GM20000 (cell line): ENCODE results near the gene SOX2.

ENCODE experiments used
- DNase-seq: peaks from one replicate; pipeline ENCODE4 v3.0.0; 2012; ENCODE audit warnings: low spot score
- CTCF ChIP-seq: IDR thresholded peaks from 2 replicates; pipeline ENCODE4 v1.5.1; 2012; ENCODE audit warnings: mild to moderate bottlenecking, control low read depth; ENCODE audit errors: extremely low read depth, missing control alignments

The SOX2 gene

GRCh38 chr3:181707980-181708379 is 3.7 kb upstream of the SOX2 start:
- DNase-seq = no peak
- no peak for TF ChIP-seq CTCF

- peak; percentile 70 for TF ChIP-seq CTCF
- DNase-seq = peak; percentile 74
Observed at GRCh38 chr3:181709537-181710279, 2.0 kb upstream of the SOX2 start.

GRCh38 chr3:181710345-181711291 is 1.1 kb upstream of the SOX2 start:
- no peak for DNase-seq
- no peak for TF ChIP-seq CTCF

- no peak for TF ChIP-seq CTCF
- no peak for DNase-seq
Observed at GRCh38 chr3:181712226-181712552, 464 bp downstream of the SOX2 start.

- DNase-seq = no peak
Observed at GRCh38 chr3:181712553-181713279, 991 bp downstream of the SOX2 start.

GRCh38 chr3:181713280-181713647 is 1.5 kb downstream of the SOX2 start:
- DNase-seq = no peak
- no peak for TF ChIP-seq CTCF

More at GRCh38 chr3:181712553-181713279, 991 bp downstream of the SOX2 start:
- no peak for TF ChIP-seq CTCF
